ENCODE data around the gene IQGAP1.
"Not testable (repeated sequence)": the region's sequence is repeated elsewhere in the genome, so short reads cannot be mapped to it uniquely, and the experiment has no call there.

Gene IQGAP1

DNA sequence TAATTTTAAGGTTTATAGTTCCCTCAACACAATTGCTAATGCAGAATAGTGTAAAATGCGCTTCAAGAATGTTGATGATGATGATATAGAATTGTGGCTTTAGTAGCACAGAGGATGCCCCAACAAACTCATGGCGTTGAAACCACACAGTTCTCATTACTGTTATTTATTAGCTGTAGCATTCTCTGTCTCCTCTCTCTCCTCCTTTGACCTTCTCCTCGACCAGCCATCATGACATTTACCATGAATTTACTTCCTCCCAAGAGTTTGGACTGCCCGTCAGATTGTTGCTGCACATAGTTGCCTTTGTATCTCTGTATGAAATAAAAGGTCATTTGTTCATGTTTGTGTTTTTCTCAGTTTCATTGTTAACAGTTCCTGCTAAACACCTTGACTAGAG is 113.9 kb downstream of the IQGAP1 start:
- Histone ChIP-seq H3K36me3 (ENCODE audit: control insufficient read depth, insufficient read depth, low read length) (peaks cover 12% of the 10 kb centered on the region), H3K27me3 (ENCODE audit: control insufficient read depth, insufficient read depth, low read length) (no peaks in the 10 kb centered on the region), H3K4me3 (ENCODE audit: low read length) (no peak overlapping the region), H3K9me3 (ENCODE audit: control insufficient read depth, low read length) (no peaks in the 10 kb centered on the region), H3K9ac (ENCODE audit: low read length) (no peak overlapping the region), H3K4me1 (ENCODE audit: control insufficient read depth, insufficient read depth, low read length) (no peaks in the 10 kb centered on the region)

DNA sequence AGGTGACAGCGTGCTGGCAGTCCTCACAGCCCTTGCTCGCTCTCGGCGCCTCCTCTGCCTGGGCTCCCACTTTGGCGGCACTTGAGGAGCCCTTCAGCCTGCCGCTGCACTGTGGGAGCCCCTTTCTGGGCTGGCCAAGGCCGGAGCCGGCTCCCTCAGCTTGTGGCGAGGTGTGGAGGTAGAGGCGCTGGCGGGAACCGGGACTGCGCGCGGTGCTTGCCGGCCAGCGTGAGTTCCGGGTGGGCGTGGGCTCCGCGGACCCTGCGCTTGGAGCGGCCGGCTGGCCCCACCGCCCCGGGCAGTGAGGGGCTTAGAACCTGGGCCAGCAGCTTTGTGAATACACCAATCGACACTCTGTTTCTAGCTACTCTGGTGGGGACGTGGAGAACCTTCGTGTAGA is 122.7 kb downstream of the IQGAP1 start:
- not testable (repeated sequence) for H3K27me3 ChIP-seq (ENCODE audit: control insufficient read depth, insufficient read depth, low read length); H3K9me3 ChIP-seq (ENCODE audit: control insufficient read depth, low read length); H3K4me3 ChIP-seq (ENCODE audit: low read length); H3K36me3 ChIP-seq (ENCODE audit: control insufficient read depth, insufficient read depth, low read length); H3K9ac ChIP-seq (ENCODE audit: low read length); H3K4me1 ChIP-seq (ENCODE audit: control insufficient read depth, insufficient read depth, low read length)

DNA sequence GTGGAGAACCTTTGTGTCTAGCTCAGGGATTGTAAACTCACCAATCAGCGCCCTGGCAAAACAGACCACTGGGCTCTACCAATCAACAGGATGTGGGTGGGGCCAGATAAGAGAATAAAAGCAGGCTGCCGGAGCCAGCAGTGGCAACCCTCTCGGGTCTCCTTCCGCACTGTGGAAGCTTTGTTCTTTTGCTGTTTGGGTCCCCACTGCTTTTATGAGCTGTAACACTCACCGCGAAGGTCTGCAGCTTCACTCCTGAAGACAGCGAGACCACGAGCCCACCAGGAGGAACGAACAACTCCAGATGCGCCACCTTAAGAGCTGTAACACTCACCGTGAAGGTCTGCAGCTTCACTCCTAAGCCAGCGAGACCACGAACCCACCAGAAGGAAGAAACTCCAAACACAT is 123.2 kb downstream of the IQGAP1 start:
- not testable (repeated sequence) for H3K9ac ChIP-seq (ENCODE audit: low read length); H3K4me3 ChIP-seq (ENCODE audit: low read length); H3K9me3 ChIP-seq (ENCODE audit: control insufficient read depth, low read length); H3K4me1 ChIP-seq (ENCODE audit: control insufficient read depth, insufficient read depth, low read length); H3K27me3 ChIP-seq (ENCODE audit: control insufficient read depth, insufficient read depth, low read length); H3K36me3 ChIP-seq (ENCODE audit: control insufficient read depth, insufficient read depth, low read length)

DNA sequence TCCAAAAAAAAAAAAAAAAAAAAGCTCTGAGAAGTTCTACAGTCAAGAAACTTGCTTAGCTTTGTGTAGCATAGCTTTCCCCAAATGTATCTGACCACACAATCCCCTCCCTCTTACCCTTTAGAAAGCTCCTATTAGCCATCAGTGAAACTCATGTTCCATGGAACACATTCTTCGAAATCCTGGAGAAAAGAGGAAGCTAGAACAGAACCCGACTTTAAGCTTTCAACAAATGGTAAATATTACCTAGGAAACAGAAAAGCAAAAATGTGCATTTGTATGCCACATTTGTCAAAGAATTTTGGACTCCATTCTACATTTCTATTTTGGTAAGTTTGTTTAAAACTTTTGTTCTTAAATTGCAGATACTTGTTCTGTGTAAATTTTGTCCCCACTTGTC is 124.2 kb downstream of the IQGAP1 start:
- peaks cover 5% of the 10 kb centered on the region for H3K9me3 ChIP-seq (ENCODE audit: control insufficient read depth, low read length)
- H3K4me3 ChIP-seq (ENCODE audit: low read length), result no peak overlapping the region
- no peaks in the 10 kb centered on the region for H3K36me3 ChIP-seq (ENCODE audit: control insufficient read depth, insufficient read depth, low read length)
- no peak overlapping the region for H3K9ac ChIP-seq (ENCODE audit: low read length)
- H3K27me3 ChIP-seq (ENCODE audit: control insufficient read depth, insufficient read depth, low read length), result no peaks in the 10 kb centered on the region
- H3K4me1 ChIP-seq (ENCODE audit: control insufficient read depth, insufficient read depth, low read length), result no peaks in the 10 kb centered on the region

DNA sequence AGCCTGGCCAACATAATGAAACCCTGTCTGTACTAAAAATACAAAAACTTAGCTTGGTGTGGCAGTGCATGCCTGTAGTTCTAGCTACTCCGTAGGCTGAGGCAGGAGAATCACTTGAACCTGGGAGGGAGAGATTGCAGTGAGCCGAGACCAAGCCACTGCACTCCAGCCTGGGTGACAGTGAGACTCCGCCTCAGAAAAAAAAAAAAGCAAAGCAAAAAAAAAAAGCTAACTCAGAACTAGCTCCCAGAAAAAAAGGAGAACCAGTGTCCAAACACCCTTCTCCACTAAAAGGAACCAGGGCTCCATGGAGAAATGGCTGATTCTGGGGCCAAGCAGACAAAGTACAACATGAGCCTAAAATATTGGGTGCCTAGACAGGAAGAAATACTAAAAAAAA is 124.9 kb downstream of the IQGAP1 start:
- Histone ChIP-seq H3K9ac (ENCODE audit: low read length) (no peak overlapping the region), H3K36me3 (ENCODE audit: control insufficient read depth, insufficient read depth, low read length) (no peaks in the 10 kb centered on the region), H3K27me3 (ENCODE audit: control insufficient read depth, insufficient read depth, low read length) (no peaks in the 10 kb centered on the region), H3K4me1 (ENCODE audit: control insufficient read depth, insufficient read depth, low read length) (no peaks in the 10 kb centered on the region), H3K4me3 (ENCODE audit: low read length) (no peak overlapping the region), H3K9me3 (ENCODE audit: control insufficient read depth, low read length) (peaks cover 5% of the 10 kb centered on the region)

DNA sequence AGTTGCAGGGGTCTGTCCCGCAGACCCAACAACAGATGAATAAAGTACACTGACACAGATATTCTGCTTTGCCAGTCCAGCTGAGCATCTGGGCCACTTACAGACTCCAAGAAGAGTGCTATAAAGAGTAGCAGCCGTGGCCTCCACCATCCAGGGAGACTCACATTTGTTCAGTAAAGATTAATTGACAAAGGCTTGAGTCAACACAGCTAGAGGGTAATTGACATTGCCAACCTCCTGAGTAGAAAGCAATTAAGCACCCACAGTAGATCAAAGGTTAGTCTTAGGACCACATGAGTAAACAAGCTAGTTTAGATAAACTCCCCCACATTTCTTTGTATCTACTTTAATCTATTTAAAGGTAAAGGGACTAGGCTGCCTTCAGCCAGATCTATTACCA is 125.4 kb downstream of the IQGAP1 start:
- H3K36me3 ChIP-seq (ENCODE audit: control insufficient read depth, insufficient read depth, low read length), result no peaks in the 10 kb centered on the region
- peaks cover 5% of the 10 kb centered on the region for H3K9me3 ChIP-seq (ENCODE audit: control insufficient read depth, low read length)
- H3K4me1 ChIP-seq (ENCODE audit: control insufficient read depth, insufficient read depth, low read length), result no peaks in the 10 kb centered on the region

DNA sequence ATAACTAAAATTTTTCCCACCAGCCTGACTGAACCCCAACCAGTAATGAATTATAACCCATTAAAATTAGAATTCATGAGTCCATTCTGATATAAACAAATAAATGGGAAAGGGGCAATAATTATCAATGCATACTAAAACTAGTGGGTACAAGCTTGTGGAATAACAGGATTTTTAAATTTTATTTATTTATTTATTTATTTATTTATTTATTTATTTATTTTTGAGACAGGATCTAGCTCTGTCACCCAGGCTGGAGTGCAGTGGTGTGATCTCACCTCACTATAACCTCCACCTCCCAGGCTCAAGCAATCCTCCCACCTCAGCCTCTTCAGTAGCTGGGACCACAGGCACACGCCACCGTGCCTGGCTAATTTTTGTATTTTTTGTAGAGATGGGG is 125.9 kb downstream of the IQGAP1 start:
- H3K27me3 ChIP-seq (ENCODE audit: control insufficient read depth, insufficient read depth, low read length); H3K4me1 ChIP-seq (ENCODE audit: control insufficient read depth, insufficient read depth, low read length); H3K36me3 ChIP-seq (ENCODE audit: control insufficient read depth, insufficient read depth, low read length); H3K9me3 ChIP-seq (ENCODE audit: control insufficient read depth, low read length); H3K4me3 ChIP-seq (ENCODE audit: low read length); H3K9ac ChIP-seq (ENCODE audit: low read length): not testable (repeated sequence)

More for the DNA sequence above, 125.4 kb downstream of the IQGAP1 start:
- no peaks in the 10 kb centered on the region for H3K27me3 ChIP-seq (ENCODE audit: control insufficient read depth, insufficient read depth, low read length)
- no peak overlapping the region for H3K4me3 ChIP-seq (ENCODE audit: low read length)
- H3K9ac ChIP-seq (ENCODE audit: low read length), result no peak overlapping the region

DNA sequence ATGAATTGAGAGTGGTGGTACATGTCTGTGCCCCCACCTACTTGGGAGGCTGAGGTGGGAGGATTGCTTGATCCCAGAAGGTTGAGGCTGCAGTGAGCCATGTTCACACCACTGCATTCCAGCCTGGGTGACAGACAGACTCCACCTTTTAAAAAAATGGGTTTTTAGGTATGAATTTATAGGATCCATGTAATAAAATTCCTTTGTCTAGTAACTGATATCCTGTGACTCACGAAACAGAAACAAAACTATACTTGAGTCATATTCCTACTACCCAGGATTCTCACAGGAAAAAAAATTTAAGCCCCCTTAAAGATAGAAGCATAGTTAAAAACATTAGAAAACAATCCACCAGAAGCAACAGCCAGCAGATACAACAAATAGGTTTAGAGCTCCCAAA is 131.6 kb downstream of the IQGAP1 start:
- no peak overlapping the region for H3K9ac ChIP-seq (ENCODE audit: low read length)
- H3K36me3 ChIP-seq (ENCODE audit: control insufficient read depth, insufficient read depth, low read length), result no peaks in the 10 kb centered on the region

DNA sequence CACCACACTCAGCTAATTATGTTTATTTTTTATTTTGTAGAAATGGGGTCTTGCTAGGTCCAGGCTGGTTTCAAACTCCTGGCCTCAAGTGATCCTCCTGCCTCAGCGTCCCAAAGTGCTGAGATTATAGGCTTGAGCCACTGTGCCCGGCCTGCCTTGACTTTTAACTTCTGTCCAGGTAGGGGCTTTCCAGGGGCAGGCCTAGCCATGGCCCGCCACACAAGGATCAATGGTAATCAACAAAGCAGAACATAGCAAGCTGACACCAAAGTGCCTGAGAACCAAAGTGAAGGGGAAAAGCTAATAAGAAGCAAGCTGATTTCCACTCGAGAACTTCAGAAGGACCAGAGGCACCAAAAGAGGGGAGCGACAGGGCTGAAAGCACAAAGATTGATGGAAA is 132.3 kb downstream of the IQGAP1 start:
- Histone ChIP-seq H3K4me1 (ENCODE audit: control insufficient read depth, insufficient read depth, low read length) (no peaks in the 10 kb centered on the region), H3K9ac (ENCODE audit: low read length) (no peak overlapping the region), H3K4me3 (ENCODE audit: low read length) (no peak overlapping the region), H3K36me3 (ENCODE audit: control insufficient read depth, insufficient read depth, low read length) (no peaks in the 10 kb centered on the region), H3K27me3 (ENCODE audit: control insufficient read depth, insufficient read depth, low read length) (no peaks in the 10 kb centered on the region), H3K9me3 (ENCODE audit: control insufficient read depth, low read length) (no peaks in the 10 kb centered on the region)

More for the DNA sequence above, 131.6 kb downstream of the IQGAP1 start:
- Histone ChIP-seq H3K4me3 (ENCODE audit: low read length) (no peak overlapping the region), H3K27me3 (ENCODE audit: control insufficient read depth, insufficient read depth, low read length) (no peaks in the 10 kb centered on the region), H3K9me3 (ENCODE audit: control insufficient read depth, low read length) (no peaks in the 10 kb centered on the region), H3K4me1 (ENCODE audit: control insufficient read depth, insufficient read depth, low read length) (no peaks in the 10 kb centered on the region)

DNA sequence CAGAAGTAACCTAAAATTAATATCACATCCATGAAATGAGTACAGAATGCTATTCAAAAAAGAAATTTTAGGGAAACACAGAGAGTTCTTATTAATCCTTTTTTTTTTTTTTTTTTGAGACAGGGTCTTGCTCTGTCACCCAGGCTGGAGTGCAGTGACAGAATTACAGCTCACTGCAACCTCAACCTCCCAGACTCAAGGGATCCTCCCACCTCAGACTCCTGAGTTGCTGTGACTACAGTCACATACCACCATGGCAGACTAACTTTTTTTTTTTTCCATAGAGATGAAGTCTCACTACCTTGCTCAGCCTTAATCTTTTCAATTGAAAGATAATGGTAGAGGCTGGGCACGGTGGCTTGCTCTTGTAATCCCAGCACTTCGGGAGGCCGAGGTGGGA is 135.3 kb downstream of the IQGAP1 start:
- H3K9ac ChIP-seq (ENCODE audit: low read length), result no peak overlapping the region
- H3K9me3 ChIP-seq (ENCODE audit: control insufficient read depth, low read length), result no peaks in the 10 kb centered on the region
- no peaks in the 10 kb centered on the region for H3K27me3 ChIP-seq (ENCODE audit: control insufficient read depth, insufficient read depth, low read length)
- H3K4me1 ChIP-seq (ENCODE audit: control insufficient read depth, insufficient read depth, low read length), result no peaks in the 10 kb centered on the region
- no peaks in the 10 kb centered on the region for H3K36me3 ChIP-seq (ENCODE audit: control insufficient read depth, insufficient read depth, low read length)
- no peak overlapping the region for H3K4me3 ChIP-seq (ENCODE audit: low read length)

DNA sequence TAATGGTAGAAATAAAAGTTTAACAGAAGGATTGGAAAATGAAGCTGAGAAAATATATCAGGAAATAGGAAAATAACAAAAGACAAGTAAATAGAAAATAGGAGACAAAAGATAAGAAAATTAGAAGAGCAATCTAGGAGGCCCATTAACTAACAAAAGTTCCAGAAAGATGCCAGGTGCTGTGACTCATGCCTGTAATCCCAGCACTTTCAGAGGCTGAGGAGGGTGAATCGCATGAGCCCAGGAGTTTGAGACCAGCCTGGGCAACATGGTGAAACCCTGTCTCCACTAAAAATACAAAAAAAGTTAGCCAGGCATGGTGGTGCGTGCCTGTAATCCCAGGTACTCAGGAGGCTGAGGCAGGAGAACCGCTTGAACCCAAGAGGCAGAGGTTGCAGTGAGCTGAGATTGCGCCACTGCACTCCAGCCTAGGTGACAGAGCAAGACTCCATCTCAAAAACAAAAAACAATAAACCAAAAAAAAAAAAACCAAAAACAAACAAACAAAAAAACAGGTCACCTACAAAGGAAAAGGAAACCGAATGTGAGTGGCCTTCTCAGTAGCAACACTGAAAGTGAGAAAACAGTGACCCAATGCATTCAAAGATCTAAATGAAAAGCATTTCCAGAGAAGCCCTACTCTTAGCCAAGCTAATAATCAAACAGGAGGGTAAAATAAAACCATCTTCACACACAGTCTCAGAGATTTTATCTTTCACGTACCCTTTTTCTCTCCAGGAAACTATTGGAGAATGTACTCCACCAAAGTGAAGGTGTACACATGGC is 136.2 kb downstream of the IQGAP1 start:
- H3K27me3 ChIP-seq (ENCODE audit: control insufficient read depth, insufficient read depth, low read length); H3K4me1 ChIP-seq (ENCODE audit: control insufficient read depth, insufficient read depth, low read length); H3K4me3 ChIP-seq (ENCODE audit: low read length); H3K36me3 ChIP-seq (ENCODE audit: control insufficient read depth, insufficient read depth, low read length); H3K9ac ChIP-seq (ENCODE audit: low read length); H3K9me3 ChIP-seq (ENCODE audit: control insufficient read depth, low read length): not testable (repeated sequence)

DNA sequence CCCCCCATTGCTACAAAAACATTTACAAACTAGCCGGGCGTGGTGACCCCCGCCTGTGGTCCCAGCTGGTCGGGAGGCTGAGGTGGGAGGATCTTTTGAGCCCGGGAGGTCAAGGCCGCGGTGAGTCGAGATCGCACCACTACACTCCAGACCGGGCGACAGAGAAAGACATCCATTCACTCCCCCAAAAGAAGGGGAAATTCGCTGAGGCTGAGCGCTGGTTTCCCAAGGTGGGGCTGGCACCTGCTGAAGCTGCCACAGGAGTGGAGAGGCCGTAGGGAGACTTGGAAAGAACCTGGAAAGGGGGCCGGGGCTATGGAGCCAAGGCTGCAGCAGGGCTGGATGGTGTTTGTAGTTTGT is 140.9 kb downstream of the IQGAP1 start:
- H3K9ac ChIP-seq (ENCODE audit: low read length), result peak overlapping the region; percentile 84
- peaks cover 13% of the 10 kb centered on the region for H3K4me1 ChIP-seq (ENCODE audit: control insufficient read depth, insufficient read depth, low read length)
- no peaks in the 10 kb centered on the region for H3K9me3 ChIP-seq (ENCODE audit: control insufficient read depth, low read length)
- H3K4me3 ChIP-seq (ENCODE audit: low read length), result no peak overlapping the region
- no peaks in the 10 kb centered on the region for H3K36me3 ChIP-seq (ENCODE audit: control insufficient read depth, insufficient read depth, low read length)
- H3K27me3 ChIP-seq (ENCODE audit: control insufficient read depth, insufficient read depth, low read length), result no peaks in the 10 kb centered on the region
